GM21619 (cell line): ENCODE measurements around the gene ASAP2.
"Not testable (repeated sequence)": the region's sequence is repeated elsewhere in the genome, so short reads cannot be mapped to it uniquely, and the experiment has no call there.

Experiments used
- ATAC-seq: cut with Tn5 transposase; IDR thresholded peaks from one replicate; pipeline ENCODE4 v1.9.1; 2021; ENCODE audit not compliant: unreplicated experiment

Gene ASAP2

GRCh38 chr2:9250091-9250490 is 43.5 kb downstream of the ASAP2 start:
- ATAC-seq = no peak

- no peak for ATAC-seq
Measured at GRCh38 chr2:9250498-9251153, 44.0 kb downstream of the ASAP2 start.

GRCh38 chr2:9251154-9252001 is 44.8 kb downstream of the ASAP2 start:
- ATAC-seq = no peak

GRCh38 chr2:9252002-9252357 is 45.4 kb downstream of the ASAP2 start:
- ATAC-seq = no peak

GRCh38 chr2:9255416-9255815 is 48.8 kb downstream of the ASAP2 start:
- ATAC-seq = no peak

- no peak for ATAC-seq
Measured at GRCh38 chr2:9256147-9256546, 49.5 kb downstream of the ASAP2 start.

GRCh38 chr2:9256570-9257043 is 50.0 kb downstream of the ASAP2 start:
- ATAC-seq = no peak

GRCh38 chr2:9258501-9258900 is 51.9 kb downstream of the ASAP2 start:
- ATAC-seq = no peak

GRCh38 chr2:9258953-9259399 is 52.4 kb downstream of the ASAP2 start:
- no peak for ATAC-seq

- no peak for ATAC-seq
Measured at GRCh38 chr2:9260464-9260918, 53.9 kb downstream of the ASAP2 start.

- ATAC-seq = no peak
Measured at GRCh38 chr2:9261231-9261883, 54.7 kb downstream of the ASAP2 start.

- ATAC-seq = no peak
Measured at GRCh38 chr2:9262671-9263171, 56.1 kb downstream of the ASAP2 start.

GRCh38 chr2:9263428-9263827 is 56.8 kb downstream of the ASAP2 start:
- ATAC-seq = no peak

GRCh38 chr2:9264301-9264700 is 57.7 kb downstream of the ASAP2 start:
- ATAC-seq = no peak

- no peak for ATAC-seq
Measured at GRCh38 chr2:9266711-9267110, 60.1 kb downstream of the ASAP2 start.

GRCh38 chr2:9267286-9267685 is 60.7 kb downstream of the ASAP2 start:
- not testable (repeated sequence) for ATAC-seq

- no peak for ATAC-seq
Measured at GRCh38 chr2:9268301-9269080, 61.9 kb downstream of the ASAP2 start.

- no peak for ATAC-seq
Measured at GRCh38 chr2:9269295-9269694, 62.7 kb downstream of the ASAP2 start.

GRCh38 chr2:9269695-9270360 is 63.2 kb downstream of the ASAP2 start:
- no peak for ATAC-seq

- ATAC-seq = no peak
Measured at GRCh38 chr2:9271091-9271490, 64.5 kb downstream of the ASAP2 start.
